Measurements from ENCODE around the gene SULT1A1.
"Not testable (repeated sequence)": the region's sequence is repeated elsewhere in the genome, so short reads cannot be mapped to it uniquely, and the experiment has no call there.

- TF ChIP-seq, protein P1, sequence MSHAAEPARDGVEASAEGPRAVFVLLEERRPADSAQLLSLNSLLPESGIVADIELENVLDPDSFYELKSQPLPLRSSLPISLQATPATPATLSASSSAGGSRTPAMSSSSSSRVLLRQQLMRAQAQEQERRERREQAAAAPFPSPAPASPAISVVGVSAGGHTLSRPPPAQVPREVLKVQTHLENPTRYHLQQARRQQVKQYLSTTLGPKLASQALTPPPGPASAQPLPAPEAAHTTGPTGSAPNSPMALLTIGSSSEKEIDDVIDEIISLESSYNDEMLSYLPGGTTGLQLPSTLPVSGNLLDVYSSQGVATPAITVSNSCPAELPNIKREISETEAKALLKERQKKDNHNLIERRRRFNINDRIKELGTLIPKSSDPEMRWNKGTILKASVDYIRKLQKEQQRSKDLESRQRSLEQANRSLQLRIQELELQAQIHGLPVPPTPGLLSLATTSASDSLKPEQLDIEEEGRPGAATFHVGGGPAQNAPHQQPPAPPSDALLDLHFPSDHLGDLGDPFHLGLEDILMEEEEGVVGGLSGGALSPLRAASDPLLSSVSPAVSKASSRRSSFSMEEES (CRISPR knock-in tag; IDR thresholded peaks at IDR 0.05), result not testable (repeated sequence)
- not testable (repeated sequence) for TF ChIP-seq ZSCAN20 (CRISPR knock-in tag; IDR thresholded peaks at IDR 0.05; ENCODE audit: borderline replicate concordance); MAFK (conservative IDR thresholded peaks at IDR 0.05 in 1 of 2, IDR thresholded peaks at IDR 0.05 in 1 of 2; ENCODE audit: low read length in 2 of 2); FOXP1 (IDR thresholded peaks at IDR 0.05); FOXP1 (CRISPR knock-in tag; IDR thresholded peaks at IDR 0.05); SPEN (CRISPR knock-in tag; IDR thresholded peaks at IDR 0.05; ENCODE audit: low read depth); ZNF530 (CRISPR knock-in tag; IDR thresholded peaks at IDR 0.05; ENCODE audit: low read depth); IRX3 (CRISPR knock-in tag; IDR thresholded peaks at IDR 0.05; ENCODE audit: borderline replicate concordance, low read depth); SMYD3 (CRISPR knock-in tag; IDR thresholded peaks at IDR 0.05); ZNF10 (CRISPR knock-in tag; IDR thresholded peaks at IDR 0.05; ENCODE audit: borderline replicate concordance, low read depth); TAF1 (CRISPR knock-in tag; IDR thresholded peaks at IDR 0.05); MTA3 (CRISPR knock-in tag; IDR thresholded peaks at IDR 0.05)
- TF ChIP-seq, protein P2, sequence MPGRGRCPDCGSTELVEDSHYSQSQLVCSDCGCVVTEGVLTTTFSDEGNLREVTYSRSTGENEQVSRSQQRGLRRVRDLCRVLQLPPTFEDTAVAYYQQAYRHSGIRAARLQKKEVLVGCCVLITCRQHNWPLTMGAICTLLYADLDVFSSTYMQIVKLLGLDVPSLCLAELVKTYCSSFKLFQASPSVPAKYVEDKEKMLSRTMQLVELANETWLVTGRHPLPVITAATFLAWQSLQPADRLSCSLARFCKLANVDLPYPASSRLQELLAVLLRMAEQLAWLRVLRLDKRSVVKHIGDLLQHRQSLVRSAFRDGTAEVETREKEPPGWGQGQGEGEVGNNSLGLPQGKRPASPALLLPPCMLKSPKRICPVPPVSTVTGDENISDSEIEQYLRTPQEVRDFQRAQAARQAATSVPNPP (CRISPR knock-in tag; IDR thresholded peaks at IDR 0.05), result not testable (repeated sequence)
Observed at GRCh38 chr16:28639959-28640358, 30.1 kb upstream of the SULT1A1 start.
